ENCODE measurements around the gene TGM6.

- TF ChIP-seq, protein P1, sequence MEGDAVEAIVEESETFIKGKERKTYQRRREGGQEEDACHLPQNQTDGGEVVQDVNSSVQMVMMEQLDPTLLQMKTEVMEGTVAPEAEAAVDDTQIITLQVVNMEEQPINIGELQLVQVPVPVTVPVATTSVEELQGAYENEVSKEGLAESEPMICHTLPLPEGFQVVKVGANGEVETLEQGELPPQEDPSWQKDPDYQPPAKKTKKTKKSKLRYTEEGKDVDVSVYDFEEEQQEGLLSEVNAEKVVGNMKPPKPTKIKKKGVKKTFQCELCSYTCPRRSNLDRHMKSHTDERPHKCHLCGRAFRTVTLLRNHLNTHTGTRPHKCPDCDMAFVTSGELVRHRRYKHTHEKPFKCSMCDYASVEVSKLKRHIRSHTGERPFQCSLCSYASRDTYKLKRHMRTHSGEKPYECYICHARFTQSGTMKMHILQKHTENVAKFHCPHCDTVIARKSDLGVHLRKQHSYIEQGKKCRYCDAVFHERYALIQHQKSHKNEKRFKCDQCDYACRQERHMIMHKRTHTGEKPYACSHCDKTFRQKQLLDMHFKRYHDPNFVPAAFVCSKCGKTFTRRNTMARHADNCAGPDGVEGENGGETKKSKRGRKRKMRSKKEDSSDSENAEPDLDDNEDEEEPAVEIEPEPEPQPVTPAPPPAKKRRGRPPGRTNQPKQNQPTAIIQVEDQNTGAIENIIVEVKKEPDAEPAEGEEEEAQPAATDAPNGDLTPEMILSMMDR (IDR thresholded peaks at IDR 0.05 in 8 of 11, conservative IDR thresholded peaks at IDR 0.05 in 3 of 11), result no peak
- TF ChIP-seq POLR2A (IDR thresholded peaks at IDR 0.05) (no peak), POLR2AphosphoS5 (IDR thresholded peaks at IDR 0.05) (no peak)
Measured at GRCh38 chr20:2405693-2406065, 25.0 kb downstream of the TGM6 start.

All from spleen (tissue), 7 donors.